Inflammatory macrophage treated with lipopolysaccharide for 4 hours (primary cell): ENCODE results near the gene TMEM131L.

Source experiments
- DNase-seq: peaks from one replicate; pipeline ENCODE4 v3.0.0-alpha.2; 2020

Gene TMEM131L

GRCh38 chr4:153579872-153580271 lies 113.7 kb downstream of the TMEM131L start:
- no peak for DNase-seq

- DNase-seq: no peak
These were observed 117.0 kb downstream of the TMEM131L start for GRCh38 chr4:153582954-153583702.

- no peak for DNase-seq
These were observed 118.9 kb downstream of the TMEM131L start for GRCh38 chr4:153585026-153585425.

GRCh38 chr4:153589703-153590595 lies 123.8 kb downstream of the TMEM131L start:
- no peak for DNase-seq

- no peak for DNase-seq
These were observed 125.3 kb downstream of the TMEM131L start for GRCh38 chr4:153591441-153591840.

- no peak for DNase-seq
These were observed 125.9 kb downstream of the TMEM131L start for GRCh38 chr4:153592064-153592463.

GRCh38 chr4:153593161-153593560 lies 127.0 kb downstream of the TMEM131L start:
- no peak for DNase-seq

GRCh38 chr4:153594210-153594609 lies 128.1 kb downstream of the TMEM131L start:
- peak; percentile 27 for DNase-seq

GRCh38 chr4:153595894-153596601 lies 129.9 kb downstream of the TMEM131L start:
- no peak for DNase-seq

GRCh38 chr4:153602758-153603157 lies 136.6 kb downstream of the TMEM131L start:
- no peak for DNase-seq

GRCh38 chr4:153603258-153603657 lies 137.1 kb downstream of the TMEM131L start:
- no peak for DNase-seq

- no peak for DNase-seq
These were observed 137.7 kb downstream of the TMEM131L start for GRCh38 chr4:153603835-153604234.

DNA sequence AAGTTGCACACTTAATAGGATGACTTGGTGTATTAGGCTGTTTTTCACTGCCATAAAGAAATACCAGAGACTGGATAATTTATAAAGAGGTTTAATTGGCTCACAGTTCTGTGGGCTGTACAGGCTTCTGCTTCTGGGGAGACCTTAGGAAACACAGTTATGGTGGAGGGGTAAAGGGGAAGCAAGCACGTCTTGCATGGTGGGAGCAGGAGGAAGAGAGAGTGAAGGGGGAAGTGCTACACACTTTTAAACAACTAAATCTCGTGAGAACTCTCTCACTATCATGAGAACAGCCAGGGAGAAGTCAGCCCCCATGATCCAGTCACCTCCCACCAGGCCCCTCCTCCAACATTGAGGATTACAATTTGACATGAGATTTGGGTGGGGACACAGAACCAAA lies 142.9 kb downstream of the TMEM131L start:
- peak; percentile 46 for DNase-seq

- DNase-seq: no peak
These were observed 144.6 kb downstream of the TMEM131L start for GRCh38 chr4:153610623-153611376.

DNA sequence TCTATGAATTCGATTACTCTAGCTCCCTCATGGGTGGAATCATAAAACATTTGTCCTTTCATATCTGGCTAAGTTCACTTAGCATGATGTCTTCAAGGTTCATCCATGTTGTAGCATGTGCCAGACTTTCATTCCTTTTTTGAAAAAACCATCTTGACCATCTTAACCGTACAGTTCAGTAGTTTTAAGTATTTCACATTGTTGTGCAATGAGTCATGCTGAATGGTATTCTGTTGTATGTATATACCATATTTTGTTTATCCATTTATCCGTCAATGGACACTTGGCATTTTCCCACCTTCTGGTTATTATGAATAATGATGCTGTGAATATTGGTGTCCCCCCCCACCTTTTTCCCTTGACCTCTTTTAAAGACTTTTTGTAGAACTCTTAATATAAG lies 145.5 kb downstream of the TMEM131L start:
- no peak for DNase-seq

DNA sequence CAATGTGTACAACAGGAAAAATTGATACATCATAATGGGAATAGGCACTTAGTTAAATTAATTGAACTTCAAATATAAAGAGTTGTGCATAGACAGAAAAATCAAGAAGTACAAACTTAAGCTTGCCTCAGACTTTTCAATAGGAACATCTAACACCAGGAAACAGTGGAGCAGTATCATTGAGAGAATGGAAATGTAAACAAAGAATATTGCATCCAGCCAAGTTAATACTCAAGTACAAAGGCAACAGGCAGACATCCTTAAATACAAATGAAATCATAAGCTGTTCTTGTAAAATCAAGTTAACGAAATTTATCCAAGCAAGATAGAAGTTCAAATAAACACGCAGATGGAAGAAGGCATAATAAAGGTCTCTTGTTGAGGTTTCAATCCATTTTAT lies 146.7 kb downstream of the TMEM131L start:
- DNase-seq: no peak

DNA sequence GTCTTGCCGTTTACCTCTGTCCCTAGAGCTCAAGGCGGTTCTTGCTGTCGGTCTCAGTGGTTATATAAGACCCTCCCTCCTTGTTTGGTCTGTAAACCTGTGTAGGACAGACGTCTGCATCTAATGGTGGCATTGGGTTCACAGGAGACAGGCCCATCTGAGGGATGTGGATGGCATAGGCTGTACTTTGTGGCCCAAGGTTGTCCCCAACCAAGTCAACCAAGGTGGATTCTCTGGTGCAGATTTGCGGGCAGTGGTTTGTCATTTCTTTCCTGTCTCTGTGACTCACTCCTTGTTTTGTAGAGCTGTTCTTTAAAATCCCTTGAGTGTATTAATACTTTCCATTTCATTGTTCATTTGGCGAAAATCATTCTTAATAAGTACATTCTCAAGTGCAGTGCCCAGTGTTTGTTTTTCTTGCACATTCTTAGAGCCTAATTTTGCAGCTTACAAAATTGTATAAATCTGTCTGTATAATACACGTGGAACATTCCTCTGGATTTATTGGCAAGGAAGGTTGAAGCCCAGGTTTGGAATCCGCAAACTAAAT lies 149.9 kb downstream of the TMEM131L start:
- DNase-seq: no peak

GRCh38 chr4:153618833-153619232 lies 152.7 kb downstream of the TMEM131L start:
- no peak for DNase-seq

DNA sequence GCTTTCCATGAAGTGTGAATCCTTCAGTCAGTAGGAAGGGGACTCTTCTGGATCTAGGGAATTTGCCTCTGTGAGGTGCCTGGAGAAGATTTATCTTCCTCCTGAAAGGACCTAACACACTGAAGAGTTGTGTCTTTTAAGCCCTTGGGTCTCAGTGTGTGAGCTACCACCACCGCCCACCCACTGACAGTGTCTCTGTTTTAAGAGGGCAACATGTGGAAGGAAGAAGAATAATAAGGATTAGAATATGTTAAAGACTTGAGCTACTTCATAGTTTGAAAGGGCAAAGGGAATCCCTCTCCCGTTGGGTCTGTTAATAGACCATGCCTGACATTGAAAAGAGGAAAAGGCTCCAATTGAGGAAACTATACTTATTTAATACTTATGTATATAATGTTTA lies 153.7 kb downstream of the TMEM131L start:
- no peak for DNase-seq

DNA sequence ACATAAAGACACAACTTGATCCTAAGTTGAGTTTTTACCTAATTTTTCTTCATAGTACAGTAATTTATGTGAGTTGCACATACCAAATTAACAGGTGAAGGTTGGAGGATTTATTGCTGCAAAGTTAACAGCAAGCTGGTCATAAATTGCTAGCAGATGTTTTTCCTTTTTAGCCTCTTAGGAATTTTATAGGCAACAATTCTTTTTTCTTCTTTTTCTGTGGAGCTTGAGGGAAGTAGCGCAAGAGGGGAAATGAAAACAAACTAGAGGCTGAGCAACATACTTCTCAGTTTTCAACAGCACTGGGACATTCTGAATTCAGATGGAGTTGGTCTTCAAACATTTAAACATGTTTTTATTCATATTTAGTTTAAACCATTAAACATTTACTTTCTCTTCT lies 154.2 kb downstream of the TMEM131L start:
- peak; percentile 46 for DNase-seq

DNA sequence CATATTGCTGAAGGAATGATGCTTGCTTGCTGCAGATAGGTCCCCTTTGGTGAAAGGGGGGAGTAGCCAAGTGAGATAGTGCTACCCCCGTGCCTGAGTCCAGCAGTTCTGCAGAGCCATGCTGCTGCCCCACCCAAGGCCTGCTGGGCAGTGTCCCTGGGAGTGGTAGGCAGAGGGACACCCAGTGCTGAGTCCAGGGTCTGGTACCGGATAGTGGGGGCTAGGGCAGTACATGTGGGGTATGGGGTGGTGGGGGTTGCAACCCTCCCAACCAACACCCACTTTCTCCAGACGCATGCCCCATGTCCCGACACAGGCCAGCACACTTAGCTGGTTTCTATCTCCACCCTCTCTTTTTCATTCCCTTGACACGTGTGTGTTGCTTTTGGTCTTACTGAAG lies 155.9 kb downstream of the TMEM131L start:
- DNase-seq: no peak

GRCh38 chr4:153622778-153623240 lies 156.6 kb downstream of the TMEM131L start:
- peak; percentile 26 for DNase-seq
